Activated naive CD8-positive, alpha-beta T cell treated with anti-CD3 and anti-CD28 coated beads for 36 hours (primary cell): ENCODE measurements around the gene STPG1. TPM values are rescaled to one million over a fixed set of nuclear protein-coding genes. Genes with fewer than 3 reads are reported as not detected.

Experiments used
- DNase-seq: peaks from one replicate; pipeline ENCODE4 v3.0.0; 2021
- H3K27ac Mint-ChIP-seq: one replicate; pipeline ENCODE4 v1.8.0; 2022; ENCODE audit warnings: mild to moderate bottlenecking, moderate library complexity, mixed read lengths
- H3K27me3 Mint-ChIP-seq: one replicate; pipeline ENCODE4 v1.8.0; 2022; ENCODE audit warnings: mild to moderate bottlenecking, mixed read lengths
- H3K36me3 Mint-ChIP-seq: one replicate; pipeline ENCODE4 v1.8.0; 2021; ENCODE audit warnings: mild to moderate bottlenecking, mixed read lengths
- H3K4me1 Mint-ChIP-seq: one replicate; pipeline ENCODE4 v1.8.0; 2021; ENCODE audit warnings: mixed read lengths
- H3K4me3 Mint-ChIP-seq: one replicate; pipeline ENCODE4 v1.8.0; 2022; ENCODE audit warnings: mild to moderate bottlenecking, moderate library complexity, mixed read lengths
- H3K9me3 Mint-ChIP-seq: one replicate; pipeline ENCODE4 v1.8.0; 2022; ENCODE audit warnings: mixed read lengths
- total RNA-seq, 2 experiments: library from RNA; stranded (reverse); gene quantifications; one replicate each; pipeline ENCODE4 v1.2.3, GENCODE V29; 2021

STPG1 gene
- total RNA-seq, 2 experiments from 2014 or later, result 5.9 to 8.0 TPM

DNA sequence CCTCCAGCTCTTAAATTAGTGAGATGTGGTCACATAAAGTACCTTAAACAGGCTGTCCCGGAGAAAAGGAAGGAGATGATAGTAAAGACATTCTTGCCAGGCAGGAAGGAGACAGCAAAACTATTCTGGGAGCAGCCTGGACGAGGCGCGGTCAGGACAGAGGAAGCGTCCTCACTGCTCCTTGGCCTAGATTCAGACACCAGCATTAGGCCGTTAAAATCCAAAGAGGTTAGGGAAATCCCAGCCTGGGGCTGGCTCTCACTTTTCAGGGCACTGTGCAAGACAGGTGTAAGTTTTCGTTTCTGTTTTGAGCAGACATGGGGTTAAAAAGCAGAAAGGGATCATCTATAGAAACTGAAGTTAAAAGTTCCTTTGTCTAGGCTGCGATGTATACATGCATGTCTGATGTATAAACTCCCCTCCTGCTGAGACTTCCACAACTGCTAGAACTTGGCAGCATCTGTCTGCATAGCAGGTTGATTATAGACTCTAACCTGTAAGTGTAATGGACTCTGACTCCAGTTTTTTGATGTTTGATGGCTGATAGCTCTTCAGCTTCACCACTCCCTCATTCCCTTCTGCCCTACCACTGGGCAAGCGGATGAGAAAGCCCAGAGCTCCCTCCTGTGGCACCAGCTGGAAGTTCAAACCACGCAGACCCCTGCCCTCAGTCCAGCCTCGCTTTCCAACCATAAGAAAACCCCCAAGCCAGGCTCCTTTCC, 21.5 kb downstream of the STPG1 start:
- Mint-ChIP-seq H3K36me3 (peaks cover 4% of the 10 kb centered on the region), H3K4me3 (peak overlapping the region; percentile 46), H3K27ac (peak overlapping the region; percentile 93), H3K27me3 (no peaks in the 10 kb centered on the region), H3K4me1 (peaks cover 38% of the 10 kb centered on the region), H3K9me3 (no peaks in the 10 kb centered on the region)
- peak; percentile 63 for DNase-seq

DNA sequence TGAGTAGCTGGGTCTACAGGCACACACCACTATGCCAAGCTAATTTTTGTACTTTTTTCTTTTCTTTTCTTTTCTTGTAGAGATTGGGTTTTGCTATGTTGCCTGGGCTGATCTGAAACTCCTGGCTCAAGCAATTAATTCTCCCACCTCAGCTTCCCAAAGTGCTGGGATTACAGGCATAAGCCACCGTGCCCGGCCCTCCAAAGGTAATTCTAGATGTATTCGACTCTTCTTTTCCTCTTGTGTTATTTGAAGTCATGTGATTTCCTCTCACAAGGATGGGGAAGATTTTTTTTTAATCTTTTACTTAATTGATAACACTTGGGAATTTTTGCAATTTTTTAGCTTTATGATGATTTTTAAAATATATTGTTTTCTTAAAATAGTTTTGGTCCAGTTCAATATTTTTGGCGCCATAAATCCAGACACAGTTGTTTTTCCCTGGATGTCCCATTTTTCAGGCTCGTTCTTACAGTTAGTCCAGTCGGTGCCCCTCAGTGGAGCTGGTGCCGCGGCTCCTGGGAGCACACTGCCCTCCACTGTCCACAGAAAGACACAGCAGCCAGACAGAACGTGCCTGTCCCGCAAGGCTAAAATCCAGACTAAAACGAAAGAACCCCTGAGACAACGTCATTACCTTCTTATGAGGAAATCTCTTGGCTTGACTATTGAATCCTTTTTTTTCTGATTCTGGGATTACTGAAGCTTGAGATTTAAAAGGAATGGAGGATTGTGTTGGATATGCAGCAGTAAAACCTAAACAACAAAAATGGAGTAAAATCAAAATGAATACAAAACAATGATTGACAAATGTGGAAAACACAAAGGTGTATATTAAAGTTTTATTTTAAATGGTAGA, 22.4 kb downstream of the STPG1 start:
- Mint-ChIP-seq H3K4me3 (peak overlapping the region; percentile 67), H3K4me1 (peaks cover 38% of the 10 kb centered on the region), H3K9me3 (no peaks in the 10 kb centered on the region), H3K27me3 (no peaks in the 10 kb centered on the region), H3K27ac (peak overlapping the region; percentile 93), H3K36me3 (peaks cover 4% of the 10 kb centered on the region)
- DNase-seq, result peak; percentile 78

DNA sequence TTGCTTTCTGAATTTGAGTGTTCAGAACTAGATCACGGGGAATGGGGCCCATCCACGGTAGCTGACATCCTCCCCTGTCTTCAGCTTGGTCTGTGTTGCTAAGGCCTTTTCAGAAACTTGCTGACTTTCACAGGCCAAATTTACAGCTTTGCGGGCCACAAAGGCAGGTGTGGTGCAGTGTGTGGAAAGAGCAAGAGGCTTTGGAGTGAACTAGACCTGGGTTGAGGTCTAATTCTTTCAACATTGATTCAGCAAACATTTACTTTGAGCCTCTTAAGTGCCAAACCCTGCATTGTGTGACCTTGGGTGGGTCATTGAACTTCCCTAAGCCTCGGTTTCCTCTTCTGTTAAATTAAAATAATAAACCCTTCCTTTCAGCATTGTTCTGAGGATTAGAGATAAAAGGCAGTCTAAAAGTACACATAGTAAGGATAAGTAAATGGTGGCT, 24.3 kb downstream of the STPG1 start:
- peaks cover 45% of the 10 kb centered on the region for H3K4me1 Mint-ChIP-seq
- no peak overlapping the region for H3K27ac Mint-ChIP-seq
- H3K9me3 Mint-ChIP-seq, result no peaks in the 10 kb centered on the region
- no peak overlapping the region for H3K4me3 Mint-ChIP-seq
- no peak for DNase-seq
- H3K27me3 Mint-ChIP-seq, result no peaks in the 10 kb centered on the region
- peaks cover 4% of the 10 kb centered on the region for H3K36me3 Mint-ChIP-seq

DNA sequence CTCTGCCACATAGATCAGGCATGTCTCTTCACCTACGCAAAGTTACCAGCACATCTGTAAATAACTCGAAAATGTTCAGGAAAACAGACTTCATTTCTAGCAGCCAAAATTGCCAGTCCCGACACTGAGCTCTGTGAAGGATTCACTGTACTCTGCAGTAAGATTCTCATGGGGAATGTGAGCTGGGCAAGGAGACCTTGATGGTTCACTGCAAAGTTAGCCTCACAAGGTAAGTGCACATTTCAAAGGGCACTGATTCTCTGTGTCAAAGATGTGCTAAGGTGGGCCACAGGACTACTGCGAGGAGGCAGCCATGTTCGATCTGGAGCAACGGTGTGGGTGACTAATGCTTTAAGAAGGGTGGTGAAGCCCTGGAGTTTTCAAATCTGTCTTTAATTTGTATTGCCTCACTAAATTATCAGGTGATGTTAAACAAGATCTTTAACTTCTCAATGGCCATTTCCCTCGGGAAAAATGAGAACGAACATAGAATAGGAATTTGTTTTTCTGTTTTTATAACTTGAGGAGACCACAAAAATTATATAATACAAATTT, 25.2 kb downstream of the STPG1 start:
- H3K9me3 Mint-ChIP-seq, result no peaks in the 10 kb centered on the region
- peaks cover 41% of the 10 kb centered on the region for H3K4me1 Mint-ChIP-seq
- no peak overlapping the region for H3K4me3 Mint-ChIP-seq
- DNase-seq, result no peak
- no peak overlapping the region for H3K27ac Mint-ChIP-seq
- H3K27me3 Mint-ChIP-seq, result no peaks in the 10 kb centered on the region
- peaks cover 4% of the 10 kb centered on the region for H3K36me3 Mint-ChIP-seq

- Mint-ChIP-seq H3K9me3 (no peaks in the 10 kb centered on the region), H3K27me3 (no peaks in the 10 kb centered on the region), H3K4me1 (peaks cover 35% of the 10 kb centered on the region), H3K36me3 (peaks cover 4% of the 10 kb centered on the region), H3K4me3 (no peak overlapping the region), H3K27ac (no peak overlapping the region)
- DNase-seq, result no peak
Observed at GRCh38 chr1:24387636-24388175, 25.9 kb downstream of the STPG1 start.

DNA sequence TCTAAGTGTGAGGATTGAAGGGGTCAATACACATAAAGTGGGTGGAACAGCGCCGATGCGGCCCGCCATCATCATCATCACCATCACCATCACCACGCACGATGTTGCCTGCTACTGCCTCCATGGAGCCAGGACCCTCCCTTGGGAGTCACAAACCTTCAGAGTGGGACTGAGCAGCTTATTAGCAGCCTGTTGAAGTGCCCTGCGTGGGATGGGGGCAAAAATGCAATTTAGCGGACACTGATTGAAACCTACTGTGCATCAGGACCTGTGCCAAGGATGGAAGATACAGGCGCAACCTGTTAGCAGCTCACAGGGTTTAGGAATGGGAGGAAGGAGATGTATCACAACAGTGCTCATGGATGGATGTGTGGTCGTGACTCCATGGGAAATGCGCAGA, 26.7 kb downstream of the STPG1 start:
- Mint-ChIP-seq H3K4me3 (no peak overlapping the region), H3K4me1 (peaks cover 28% of the 10 kb centered on the region), H3K27me3 (no peaks in the 10 kb centered on the region), H3K9me3 (no peaks in the 10 kb centered on the region), H3K27ac (no peak overlapping the region), H3K36me3 (peaks cover 4% of the 10 kb centered on the region)
- DNase-seq, result no peak

GRCh38 chr1:24386241-24386640, 27.3 kb downstream of the STPG1 start:
- peaks cover 4% of the 10 kb centered on the region for H3K36me3 Mint-ChIP-seq
- no peaks in the 10 kb centered on the region for H3K27me3 Mint-ChIP-seq
- no peaks in the 10 kb centered on the region for H3K9me3 Mint-ChIP-seq
- H3K27ac Mint-ChIP-seq, result no peak overlapping the region
- no peak overlapping the region for H3K4me3 Mint-ChIP-seq
- H3K4me1 Mint-ChIP-seq, result peaks cover 22% of the 10 kb centered on the region
- DNase-seq, result no peak

DNA sequence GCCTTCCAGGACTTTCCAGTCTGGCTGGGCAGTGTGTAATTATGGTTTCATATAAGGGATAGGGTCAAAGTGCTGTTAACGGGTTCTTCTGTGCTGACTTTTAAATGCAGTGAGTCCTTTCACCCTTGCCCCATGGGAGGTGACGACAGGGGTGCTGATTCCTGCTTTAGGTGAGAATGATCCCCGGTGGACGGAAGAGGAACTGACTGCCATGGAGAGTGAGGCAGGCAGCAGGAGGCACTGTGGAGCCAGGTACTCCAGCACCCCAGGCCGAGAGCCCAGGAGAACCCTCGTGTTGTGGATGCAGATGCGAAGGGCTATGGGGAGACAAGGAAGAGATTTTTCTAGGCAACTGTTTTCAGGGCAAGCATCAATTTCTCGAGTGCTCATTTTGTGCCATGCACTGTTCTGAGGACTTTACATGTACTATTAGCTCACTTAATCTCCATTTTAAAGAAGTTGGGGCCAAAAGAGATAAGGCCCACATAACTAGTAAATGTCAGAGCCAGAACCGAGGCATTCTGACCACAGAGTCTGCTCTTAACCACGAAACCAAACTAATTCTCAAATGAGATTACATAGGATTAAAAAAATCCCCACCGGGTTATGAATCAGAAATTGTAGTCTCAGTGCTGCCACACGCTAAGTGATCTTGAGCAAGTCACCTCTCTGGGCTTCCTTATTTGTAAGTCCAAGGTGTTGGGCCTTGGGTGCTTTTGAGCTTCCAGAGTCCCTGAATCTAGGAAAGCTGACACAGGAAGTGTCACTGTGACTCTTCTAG, 28.2 kb downstream of the STPG1 start:
- H3K4me1 Mint-ChIP-seq, result peaks cover 20% of the 10 kb centered on the region
- no peak overlapping the region for H3K27ac Mint-ChIP-seq
- no peaks in the 10 kb centered on the region for H3K27me3 Mint-ChIP-seq
- peaks cover 3% of the 10 kb centered on the region for H3K36me3 Mint-ChIP-seq
- H3K4me3 Mint-ChIP-seq, result no peak overlapping the region
- no peaks in the 10 kb centered on the region for H3K9me3 Mint-ChIP-seq
- DNase-seq, result peak; percentile 45

- Mint-ChIP-seq H3K4me3 (no peak overlapping the region), H3K27ac (no peak overlapping the region), H3K4me1 (peaks cover 19% of the 10 kb centered on the region)
Observed at GRCh38 chr1:24384251-24385090, 29.1 kb downstream of the STPG1 start.

DNA sequence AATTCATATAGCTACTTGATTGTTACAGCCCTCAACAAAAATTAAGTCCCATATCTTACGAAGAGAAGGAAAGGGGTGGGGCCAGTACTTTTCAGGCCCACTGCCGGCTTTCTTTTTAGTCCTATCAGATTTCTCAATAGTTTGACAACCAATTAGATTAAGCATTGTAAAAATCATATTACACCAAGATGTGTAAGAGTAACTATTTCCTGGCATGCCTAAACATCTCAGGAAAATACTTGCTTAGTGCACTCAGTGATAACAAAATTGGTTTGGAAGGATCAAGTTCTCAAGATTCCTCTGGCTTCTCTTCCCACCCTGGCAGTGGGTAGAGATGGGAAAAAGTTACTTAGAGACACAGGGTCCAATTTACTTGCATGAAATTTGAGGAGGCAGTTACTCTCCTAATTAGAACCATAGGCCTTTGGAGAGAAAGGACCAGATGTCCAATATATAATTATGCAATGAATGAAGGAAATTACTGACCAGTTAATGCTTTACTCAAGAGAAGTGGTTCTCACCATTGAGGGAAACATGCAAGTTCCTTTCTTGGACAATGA, 30.1 kb downstream of the STPG1 start:
- Mint-ChIP-seq H3K9me3 (no peaks in the 10 kb centered on the region), H3K27me3 (no peaks in the 10 kb centered on the region)

More at GRCh38 chr1:24384251-24385090, 29.1 kb downstream of the STPG1 start:
- Mint-ChIP-seq H3K9me3 (no peaks in the 10 kb centered on the region), H3K36me3 (no peaks in the 10 kb centered on the region), H3K27me3 (no peaks in the 10 kb centered on the region)
- DNase-seq, result peak; percentile 36

GRCh38 chr1:24382165-24382577, 31.4 kb downstream of the STPG1 start:
- Mint-ChIP-seq H3K9me3 (no peaks in the 10 kb centered on the region), H3K4me3 (no peak overlapping the region), H3K27me3 (no peaks in the 10 kb centered on the region), H3K36me3 (peaks cover 2% of the 10 kb centered on the region), H3K27ac (no peak overlapping the region), H3K4me1 (peaks cover 19% of the 10 kb centered on the region)
- DNase-seq, result no peak

More for the DNA sequence above, 30.1 kb downstream of the STPG1 start:
- Mint-ChIP-seq H3K4me3 (no peak overlapping the region), H3K36me3 (peaks cover 2% of the 10 kb centered on the region), H3K4me1 (peaks cover 19% of the 10 kb centered on the region), H3K27ac (no peak overlapping the region)
- DNase-seq, result no peak

DNA sequence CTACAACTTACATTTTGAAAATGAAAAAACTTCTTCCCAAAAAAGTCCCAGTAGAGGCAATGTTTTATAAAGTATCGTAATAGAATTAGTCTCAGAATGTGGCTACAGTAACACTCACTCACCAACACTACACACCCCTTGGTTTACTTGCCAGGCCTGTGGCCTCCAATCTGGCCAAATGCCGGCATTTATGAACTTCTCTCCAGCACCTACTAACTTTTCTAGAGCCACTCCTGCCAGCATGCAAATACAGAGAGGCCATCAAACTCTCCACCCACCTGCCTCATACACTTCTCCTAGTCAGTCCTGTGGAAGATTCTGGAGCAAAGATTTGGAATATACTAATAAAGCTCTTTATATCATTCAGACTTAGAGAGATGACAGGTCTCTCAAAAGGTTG, 32.3 kb downstream of the STPG1 start:
- H3K27me3 Mint-ChIP-seq, result no peaks in the 10 kb centered on the region
- no peak overlapping the region for H3K27ac Mint-ChIP-seq
- H3K36me3 Mint-ChIP-seq, result peaks cover 2% of the 10 kb centered on the region
- H3K4me1 Mint-ChIP-seq, result peaks cover 19% of the 10 kb centered on the region
- no peak overlapping the region for H3K4me3 Mint-ChIP-seq
- no peaks in the 10 kb centered on the region for H3K9me3 Mint-ChIP-seq
- no peak for DNase-seq

- no peaks in the 10 kb centered on the region for H3K9me3 Mint-ChIP-seq
- H3K36me3 Mint-ChIP-seq, result peaks cover 2% of the 10 kb centered on the region
- no peak overlapping the region for H3K27ac Mint-ChIP-seq
- H3K4me1 Mint-ChIP-seq, result peaks cover 14% of the 10 kb centered on the region
- H3K4me3 Mint-ChIP-seq, result no peak overlapping the region
- no peak for DNase-seq
- no peaks in the 10 kb centered on the region for H3K27me3 Mint-ChIP-seq
Observed at GRCh38 chr1:24380508-24380907, 33.1 kb downstream of the STPG1 start.
